HG03432 (cell line): ENCODE results near the gene CACNG7.

Source experiments
- ATAC-seq: cut with Tn5 transposase; IDR thresholded peaks from one replicate; pipeline ENCODE4 v1.9.1; 2021; ENCODE audit warnings: mild to moderate bottlenecking, moderate library complexity; ENCODE audit not compliant: unreplicated experiment

Gene CACNG7

GRCh38 chr19:53980539-53981375 lies 71.7 kb downstream of the CACNG7 start:
- no peak for ATAC-seq

DNA sequence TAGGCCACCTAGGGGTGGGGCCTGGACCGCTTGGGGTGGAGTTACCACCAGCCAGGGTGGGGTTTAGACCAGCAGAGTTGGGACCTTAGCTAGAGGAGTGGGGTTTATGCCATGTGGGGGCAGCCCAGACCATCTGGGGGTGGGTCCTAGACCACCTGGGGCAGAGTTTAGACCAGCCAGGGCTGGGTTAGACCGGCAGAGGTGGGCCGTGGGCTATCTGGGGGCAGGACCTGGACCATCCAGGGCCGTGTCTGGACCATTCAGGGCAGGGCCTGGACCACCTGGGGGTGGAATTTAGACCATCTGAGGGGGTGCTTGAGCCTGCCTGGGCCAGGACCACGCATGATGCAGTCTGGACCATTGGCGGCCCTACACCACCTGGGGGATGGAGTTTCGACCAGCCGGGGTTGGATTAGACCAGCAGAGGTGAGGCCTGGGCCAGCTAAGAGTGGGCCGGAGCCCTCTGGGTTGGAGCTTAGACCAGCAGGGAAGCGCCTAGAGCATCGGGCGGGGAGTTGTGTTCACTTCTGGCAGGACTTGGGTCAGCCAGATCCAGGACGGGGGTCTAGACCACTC lies 72.4 kb downstream of the CACNG7 start:
- ATAC-seq, result no peak

DNA sequence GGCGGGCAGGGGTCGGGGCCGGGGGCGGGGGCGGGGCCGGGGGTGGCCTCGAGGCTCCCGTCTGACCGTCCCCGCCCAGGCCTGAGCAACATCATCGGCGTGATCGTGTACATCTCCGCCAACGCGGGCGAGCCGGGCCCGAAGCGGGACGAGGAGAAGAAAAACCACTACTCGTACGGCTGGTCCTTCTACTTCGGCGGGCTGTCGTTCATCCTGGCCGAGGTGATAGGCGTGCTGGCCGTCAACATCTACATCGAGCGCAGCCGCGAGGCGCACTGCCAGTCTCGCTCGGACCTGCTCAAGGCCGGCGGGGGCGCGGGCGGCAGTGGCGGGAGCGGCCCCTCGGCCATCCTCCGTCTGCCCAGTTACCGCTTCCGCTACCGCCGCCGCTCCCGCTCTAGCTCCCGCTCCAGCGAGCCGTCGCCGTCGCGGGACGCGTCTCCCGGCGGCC lies 72.9 kb downstream of the CACNG7 start:
- no peak for ATAC-seq

DNA sequence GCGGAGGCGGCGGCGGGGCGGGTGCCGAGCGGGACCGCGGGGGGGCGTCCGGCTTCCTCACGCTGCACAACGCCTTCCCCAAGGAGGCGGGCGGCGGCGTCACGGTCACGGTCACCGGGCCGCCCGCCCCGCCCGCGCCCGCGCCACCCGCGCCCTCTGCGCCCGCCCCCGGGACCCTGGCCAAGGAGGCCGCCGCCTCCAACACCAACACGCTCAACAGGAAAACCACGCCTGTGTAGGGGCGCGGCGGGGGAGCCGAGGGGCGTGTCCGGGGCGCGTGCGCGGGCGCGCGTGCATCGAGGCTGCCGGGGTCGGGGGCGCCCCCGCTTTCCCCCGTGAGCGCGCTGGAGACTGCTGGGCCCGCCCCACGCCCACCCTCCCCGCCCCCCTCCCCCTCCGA lies 73.5 kb downstream of the CACNG7 start:
- ATAC-seq, result no peak

GRCh38 chr19:53983457-53984289 lies 74.6 kb downstream of the CACNG7 start:
- ATAC-seq, result no peak

- no peak for ATAC-seq
Measured at GRCh38 chr19:53985863-53986262, 76.8 kb downstream of the CACNG7 start.

- ATAC-seq, result no peak
Measured at GRCh38 chr19:53988981-53989380, 79.9 kb downstream of the CACNG7 start.

GRCh38 chr19:53989600-53990533 lies 80.8 kb downstream of the CACNG7 start:
- ATAC-seq, result no peak

- no peak for ATAC-seq
Measured at GRCh38 chr19:53991224-53992113, 82.4 kb downstream of the CACNG7 start, which contains the start of gene CACNG6. CACNG6 (plus strand) TSS chr19:53991637; CDS start chr19:53992878, 1,241 bp downstream.

- ATAC-seq, result no peak
Measured at GRCh38 chr19:53992211-53992610, 83.1 kb downstream of the CACNG7 start.

GRCh38 chr19:53992815-53993214 lies 83.7 kb downstream of the CACNG7 start:
- no peak for ATAC-seq

DNA sequence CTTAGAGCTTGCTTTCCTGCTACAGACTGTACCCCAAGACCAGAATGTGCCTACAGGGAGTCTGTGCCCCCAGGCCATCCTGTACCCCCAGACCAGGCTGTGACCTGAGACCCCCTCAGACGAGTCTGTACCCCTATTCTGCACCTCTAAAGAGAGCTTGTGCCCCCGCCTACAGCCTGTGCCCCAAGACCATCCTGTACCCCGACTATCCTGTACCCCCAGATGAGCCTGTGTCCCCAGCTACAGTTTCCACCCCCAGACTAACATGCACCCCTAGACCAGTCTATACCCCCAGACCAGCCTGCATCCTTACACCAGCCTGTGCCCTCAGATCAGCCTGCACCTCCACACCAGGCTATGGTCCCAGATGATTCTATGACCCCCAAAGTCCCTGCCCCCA lies 84.4 kb downstream of the CACNG7 start:
- no peak for ATAC-seq
